Spleen (tissue), 11 donors: Measurements from ENCODE around the gene CYFIP2. TPM values are rescaled to one million over a fixed set of nuclear protein-coding genes. Genes with fewer than 3 reads are reported as not detected.
A peak's percentile ranks its signal among the peaks of the same experiment; 100 is the strongest.

ENCODE experiments used
- DNase-seq: peaks from one replicate; pipeline ENCODE4 v3.0.0-alpha.2; 2020
- H3K27ac ChIP-seq, 8 donors: fragments of 200-600 bp; sonication (generic) in 7 of 8; 1 replicate in 4 of 8; 2 replicates in 4 of 8; pipeline versions ENCODE4 v1.5.0 to v1.8.0; 2016 to 2021; ENCODE audit warnings: inconsistent platforms in 4 of 8, mild to moderate bottlenecking in 4 of 8, moderate library complexity in 1 of 8
- H3K27me3 ChIP-seq, 7 donors: fragments of 200-600 bp; sonication (generic) in 6 of 7; replicated peaks in 1 of 7; 1 replicate in 4 of 7; 2 replicates in 3 of 7; pipeline versions ENCODE4 v1.5.0 to v1.8.0; 2016 to 2021; ENCODE audit warnings: inconsistent platforms in 3 of 7, mild to moderate bottlenecking in 1 of 7
- H3K36me3 ChIP-seq, 6 donors: fragments of 200-600 bp; sonication (generic) in 5 of 6; 1 replicate in 4 of 6; 2 replicates in 2 of 6; pipeline versions ENCODE4 v1.5.0 to v1.8.0; 2016 to 2021; ENCODE audit warnings: inconsistent platforms in 2 of 6
- H3K4me1 ChIP-seq, 6 donors: fragments of 200-600 bp; sonication (generic) in 5 of 6; 1 replicate in 3 of 6; 2 replicates in 3 of 6; pipeline versions ENCODE4 v1.5.0 to v1.8.0; 2016 to 2021; ENCODE audit warnings: inconsistent platforms in 3 of 6
- H3K4me3 ChIP-seq, 8 donors: fragments of 200-600 bp; sonication (generic) in 7 of 8; 1 replicate in 4 of 8; 2 replicates in 4 of 8; pipeline versions ENCODE4 v1.5.0 to v1.8.0; 2016 to 2021; ENCODE audit warnings: inconsistent platforms in 4 of 8, mild to moderate bottlenecking in 4 of 8, moderate library complexity in 2 of 8
- H3K9me3 ChIP-seq, 8 donors: fragments of 200-600 bp; sonication (generic) in 7 of 8; 1 replicate in 4 of 8; 2 replicates in 4 of 8; pipeline versions ENCODE4 v1.5.0 to v1.8.0; 2016 to 2021; ENCODE audit warnings: inconsistent platforms in 4 of 8
- CTCF ChIP-seq, 11 experiments: fragments of 200-600 bp in 7 of 11; fragments of 450-650 bp in 4 of 11; sonication (generic) in 4 of 11; IDR thresholded peaks in 8 of 11; conservative IDR thresholded peaks in 3 of 11; 1 replicate in 7 of 11; 2 replicates in 4 of 11; pipeline versions ENCODE4 v1.4.0 to v1.8.0; 2016 to 2021; ENCODE audit warnings: antibody characterized with exemption in 11 of 11, inconsistent platforms in 4 of 11, mild to moderate bottlenecking in 1 of 11
- POLR2A ChIP-seq, 3 donors: fragments of 450-650 bp; IDR thresholded peaks; one replicate each; pipeline ENCODE4 v1.5.1; 2017; ENCODE audit warnings: antibody characterized with exemption in 3 of 3, mild to moderate bottlenecking in 1 of 3
- POLR2AphosphoS5 ChIP-seq, 3 donors: sonication (generic); formaldehyde crosslinking; IDR thresholded peaks; one replicate each; pipeline ENCODE4 v1.5.1; 2017; ENCODE audit warnings: antibody characterized with exemption in 3 of 3
- WGBS, 5 donors: extraction: QIAGEN DNeasy Blood & Tissue Kit in 3 of 5; methylation state at CpG; one replicate each; pipeline versions ENCODE4 v1.1.5 to v1.1.7; 2013 to 2018; 5-methylcytosine and 5-hydroxymethylcytosine counted together
- intact Hi-C: fragments of 100-400 bp; cut with DNase I; formaldehyde crosslinking; loops from one replicate; pipeline ENCODE4 v1.15.0; 2023; ENCODE audit warnings: low total_unique reads
- polyA plus RNA-seq, 3 donors: library from polyadenylated mRNA; stranded (reverse); fragments of 200-250 nt; gene quantifications; one replicate each; pipeline ENCODE4 v1.2.1, GENCODE V29; 2013
- total RNA-seq, 7 donors: library from RNA; depleted of rRNA in 3 of 7; stranded (reverse); fragments of >200 nt in 3 of 7; fragmentation: NEBNext Ultra II Directional in 4 of 7; extraction: Animal tissue kit (Norgen Biotek cat#: 25700) in 4 of 7; gene quantifications; one replicate each; pipeline versions ENCODE4 v1.1.0 to v1.2.1, GENCODE V29; 2016 to 2021
- donor health status: healthy with polysubstance abuse.
- donor health status: DM: no; HTN: no; CAD: no; lungs with moderate emphysema.
- donor health status: DM: no; HTN: no; CAD: no.
- donor health status: Bipolar disorder and iron deficiency.
- donor health status: healthy.
- donor health status: DM: no; HTN: no; CAD: no.
- donor health status: DM: yes; HTN: yes; CAD: no.

The CYFIP2 gene
- total and polyA plus RNA-seq, 10 donors: 74.8 to 232 (median 159) TPM

DNA sequence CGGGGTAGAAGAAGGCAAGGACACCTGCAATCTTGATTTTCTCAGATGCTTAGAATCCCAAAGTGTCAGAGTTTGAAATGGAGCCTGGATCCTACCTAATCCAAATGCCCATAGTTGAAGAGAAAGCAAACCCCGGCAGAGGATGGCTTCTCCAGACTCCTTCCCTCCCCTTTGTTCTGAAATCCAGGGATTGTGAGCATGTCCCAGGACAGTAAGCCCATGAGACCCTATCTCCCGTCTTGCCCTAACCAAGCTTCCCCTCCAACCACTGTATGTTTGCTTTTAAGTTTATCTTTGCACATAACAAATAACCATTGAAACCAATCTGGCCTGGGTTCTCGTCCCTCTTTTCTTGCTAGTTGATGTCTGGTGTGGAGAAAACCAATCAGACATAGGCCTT lies 115.8 kb downstream of the CYFIP2 start:
- Histone ChIP-seq H3K27ac (no peak overlapping the region), H3K9me3 (no peaks in the 10 kb centered on the region), H3K4me3 (no peak overlapping the region), H3K27me3 (no peaks in the 10 kb centered on the region), H3K36me3 (peaks cover 0 to 100% (median 63%) of the 10 kb centered on the region in 6 donors), H3K4me1 (no peaks in the 10 kb centered on the region)
- TF ChIP-seq CTCF (IDR thresholded peaks at IDR 0.05 in 8 of 11, conservative IDR thresholded peaks at IDR 0.05 in 3 of 11) (no peak), POLR2A (IDR thresholded peaks at IDR 0.05) (no peak), POLR2AphosphoS5 (IDR thresholded peaks at IDR 0.05) (no peak)
- WGBS, 5 donors: 84 to 96% (median 91%) methylated on average over 4 of the region's 4 CpGs
- intact Hi-C loops: no loop called here
- no peak for DNase-seq

DNA sequence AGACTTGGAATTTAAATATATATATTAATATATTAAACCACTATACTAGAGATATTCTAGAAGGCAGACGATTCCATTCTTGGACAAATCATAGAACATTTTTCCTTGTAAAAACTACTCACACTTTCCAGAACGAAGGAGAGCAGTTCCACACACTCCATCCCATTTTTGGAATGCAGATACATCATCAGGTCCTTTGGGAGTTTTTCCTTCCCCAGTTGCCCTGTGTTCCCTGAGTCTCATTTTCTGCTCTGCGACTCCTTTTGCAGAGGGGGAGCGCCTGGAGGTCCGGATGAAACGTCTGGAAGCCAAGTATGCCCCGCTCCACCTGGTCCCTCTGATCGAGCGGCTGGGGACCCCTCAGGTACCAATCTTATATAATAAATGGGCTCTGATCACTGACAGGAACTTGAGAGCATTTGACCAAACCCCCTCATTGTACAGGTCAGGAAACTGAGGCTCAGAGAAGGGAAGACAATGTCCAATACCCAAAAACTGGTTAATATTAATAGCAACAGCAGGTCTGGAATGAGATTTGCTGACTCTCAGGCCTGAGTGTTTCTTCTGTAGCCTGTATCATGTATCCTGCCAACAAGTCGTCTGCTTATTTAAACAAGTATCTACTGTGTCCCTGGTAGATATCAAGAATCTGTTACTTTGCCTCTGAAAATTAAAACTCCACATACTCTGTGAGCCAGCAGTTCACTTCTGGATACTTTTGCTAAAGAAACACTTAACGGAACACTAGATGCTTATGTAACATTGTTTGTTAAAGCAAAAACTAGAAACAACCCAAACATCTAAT lies 117.3 kb downstream of the CYFIP2 start:
- H3K9me3 ChIP-seq: no peaks in the 10 kb centered on the region
- TF ChIP-seq CTCF (IDR thresholded peaks at IDR 0.05 in 8 of 11, conservative IDR thresholded peaks at IDR 0.05 in 3 of 11) (no peak), POLR2AphosphoS5 (IDR thresholded peaks at IDR 0.05) (no peak), POLR2A (IDR thresholded peaks at IDR 0.05) (no peak)
- H3K36me3 ChIP-seq: peaks cover 0 to 100% (median 61%) of the 10 kb centered on the region in 6 donors
- H3K27ac ChIP-seq: no peak overlapping the region
- no peak overlapping the region for H3K4me3 ChIP-seq
- no peaks in the 10 kb centered on the region for H3K27me3 ChIP-seq
- H3K4me1 ChIP-seq: no peaks in the 10 kb centered on the region
- WGBS, 5 donors: 94 to 98% (median 96%) methylated on average over 11 of the region's 11 CpGs
- intact Hi-C loops: no loop called here
- no peak for DNase-seq

- Histone ChIP-seq H3K9me3 (no peaks in the 10 kb centered on the region), H3K4me1 (no peaks in the 10 kb centered on the region), H3K27ac (peak overlapping the region in 4 of 8 donors; percentile 10 to 44 (median 38)), H3K27me3 (no peaks in the 10 kb centered on the region), H3K4me3 (no peak overlapping the region), H3K36me3 (peaks cover 0 to 100% (median 70%) of the 10 kb centered on the region in 6 donors)
- intact Hi-C loops: no loop called here
- WGBS, 5 donors: 70 to 87% (median 74%) methylated on average over 4 of the region's 4 CpGs
- DNase-seq: no peak
- peak in 1 of 3 donors; percentile 33 for TF ChIP-seq POLR2AphosphoS5 (IDR thresholded peaks at IDR 0.05)
- TF ChIP-seq POLR2A (IDR thresholded peaks at IDR 0.05): no peak
Measured at GRCh38 chr5:157384971-157385709, 119.2 kb downstream of the CYFIP2 start.

- no peaks in the 10 kb centered on the region for H3K27me3 ChIP-seq
- no peak for DNase-seq
- peaks cover 0 to 100% (median 79%) of the 10 kb centered on the region in 6 donors for H3K36me3 ChIP-seq
- no peak overlapping the region for H3K4me3 ChIP-seq
- intact Hi-C loops: no loop called here
- no peaks in the 10 kb centered on the region for H3K4me1 ChIP-seq
- TF ChIP-seq POLR2AphosphoS5 (IDR thresholded peaks at IDR 0.05) (no peak), POLR2A (IDR thresholded peaks at IDR 0.05) (no peak), CTCF (IDR thresholded peaks at IDR 0.05 in 8 of 11, conservative IDR thresholded peaks at IDR 0.05 in 3 of 11) (no peak)
- H3K27ac ChIP-seq: no peak overlapping the region
- whole genome bisulfite sequencing, 5 donors: 86 to 98% (median 92%) methylated on average over 1 of the region's 1 CpG
- H3K9me3 ChIP-seq: no peaks in the 10 kb centered on the region
Measured at GRCh38 chr5:157387041-157387563, 121.2 kb downstream of the CYFIP2 start.
